Tibial nerve (tissue), 4 donors: ENCODE results near the gene ISL1. TPM values are rescaled to one million over a fixed set of nuclear protein-coding genes. Genes with fewer than 3 reads are reported as not detected.

Experiments
- DNase-seq, 2 donors: peaks; one replicate each; pipeline ENCODE4 v3.0.0-alpha.2; 2019; ENCODE audit warnings: low spot score in 2 of 2
- H3K27ac ChIP-seq, 4 donors: fragments of 200-600 bp; sonication (generic) in 3 of 4; one replicate each; pipeline ENCODE4 v1.5.1; 2017 to 2019; ENCODE audit warnings: mild to moderate bottlenecking in 1 of 4
- H3K27me3 ChIP-seq, 2 donors: fragments of 200-600 bp; sonication (generic) in 1 of 2; one replicate each; pipeline versions ENCODE4 v1.5.1 to v1.6.0; 2017 to 2019
- H3K36me3 ChIP-seq, 3 donors: fragments of 200-600 bp; sonication (generic); one replicate each; pipeline ENCODE4 v1.5.1; 2018 to 2019
- H3K4me1 ChIP-seq, 4 donors: fragments of 200-600 bp; sonication (generic) in 3 of 4; one replicate each; pipeline ENCODE4 v1.5.1; 2017 to 2019
- H3K4me3 ChIP-seq, 4 donors: fragments of 200-600 bp; sonication (generic) in 3 of 4; one replicate each; pipeline ENCODE4 v1.5.1; 2017 to 2019; ENCODE audit warnings: mild to moderate bottlenecking in 1 of 4, moderate library complexity in 1 of 4
- H3K9me3 ChIP-seq, 4 donors: fragments of 200-600 bp; sonication (generic) in 3 of 4; one replicate each; pipeline ENCODE4 v1.5.1; 2017 to 2019
- CTCF ChIP-seq, 5 experiments: fragments of 200-600 bp in 3 of 5; fragments of 450-650 bp in 2 of 5; sonication (generic) in 3 of 5; IDR thresholded peaks; one replicate each; pipeline ENCODE4 v1.5.1; 2016 to 2019; ENCODE audit warnings: antibody characterized with exemption in 5 of 5, mild to moderate bottlenecking in 3 of 5, moderate library complexity in 2 of 5
- EP300 ChIP-seq, 2 donors: sonication (generic); formaldehyde crosslinking; IDR thresholded peaks; one replicate each; pipeline ENCODE4 v1.6.1; 2017; ENCODE audit warnings: antibody characterized with exemption in 2 of 2, mild to moderate bottlenecking in 1 of 2
- POLR2A ChIP-seq, 2 donors: fragments of 450-650 bp; IDR thresholded peaks; one replicate each; pipeline ENCODE4 v1.6.1; 2017; ENCODE audit warnings: antibody characterized with exemption in 2 of 2, mild to moderate bottlenecking in 2 of 2, moderate library complexity in 2 of 2
- WGBS, 2 donors: methylation state at CpG; one replicate each; pipeline ENCODE4 v1.1.5; 2018; 5-methylcytosine and 5-hydroxymethylcytosine counted together
- total RNA-seq, 4 donors: library from RNA; depleted of rRNA; stranded (reverse); fragments of >200 nt; gene quantifications; one replicate each; pipeline ENCODE4 v1.1.0, GENCODE V29; 2016

ISL1 gene
- total RNA-seq, 4 donors from 2014 or later, result not detected

GRCh38 chr5:51378061-51378409 is 5.2 kb upstream of the ISL1 start:
- H3K27me3 ChIP-seq, result peaks cover 0 to 83% of the 10 kb centered on the region in 2 donors
- no peaks in the 10 kb centered on the region for H3K9me3 ChIP-seq
- no peak overlapping the region for H3K27ac ChIP-seq
- no peak for DNase-seq
- TF ChIP-seq POLR2A (IDR thresholded peaks at IDR 0.05) (no peak), CTCF (IDR thresholded peaks at IDR 0.05) (no peak), EP300 (IDR thresholded peaks at IDR 0.05) (no peak)
- WGBS, 2 donors, result 7 to 22% methylated on average over 12 of the region's 12 CpGs
- peaks cover 0 to 33% (median 13%) of the 10 kb centered on the region in 4 donors for H3K4me1 ChIP-seq
- H3K36me3 ChIP-seq, result no peaks in the 10 kb centered on the region
- no peak overlapping the region for H3K4me3 ChIP-seq

DNA sequence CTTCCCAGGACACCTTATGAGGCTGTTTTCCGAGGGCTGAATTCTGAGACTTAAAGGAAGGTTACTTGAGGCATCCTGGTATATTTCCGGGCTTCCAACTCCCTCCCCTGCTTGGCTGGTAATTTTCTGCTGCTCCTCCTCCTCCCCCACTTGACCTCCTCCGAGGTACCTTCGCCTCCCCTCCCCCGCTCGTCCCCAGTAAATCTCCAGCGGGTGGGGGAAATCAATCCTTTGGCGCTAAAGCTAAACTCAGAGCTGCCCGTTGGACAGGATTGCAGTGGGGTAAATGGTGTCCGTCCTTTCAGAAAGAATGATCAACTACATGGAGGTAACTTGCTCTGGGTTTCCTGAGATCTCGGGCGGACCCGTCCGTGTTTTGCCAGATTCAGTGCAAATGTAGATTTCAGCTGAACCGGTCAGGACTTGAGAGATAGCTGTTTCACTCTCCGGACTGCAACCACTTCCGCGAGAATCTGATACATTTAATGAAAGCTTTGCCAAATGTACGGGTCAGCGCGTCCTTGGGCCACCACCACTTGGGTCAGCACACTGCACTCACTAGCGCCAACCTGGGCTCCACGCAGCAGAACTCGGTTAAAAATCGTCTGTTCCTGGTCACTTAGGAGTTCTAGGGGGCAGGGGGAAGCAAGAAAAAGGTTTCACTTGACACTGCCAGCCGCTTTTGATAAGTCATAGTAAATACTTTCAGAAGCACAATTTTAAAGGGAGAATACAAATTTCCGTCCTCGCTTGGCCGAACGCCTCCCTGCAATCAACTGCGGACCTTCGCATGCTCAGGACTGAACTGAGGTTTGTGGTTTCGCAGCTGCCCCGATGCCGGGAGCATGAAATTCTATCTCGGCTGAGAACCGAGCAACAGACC is 4.6 kb upstream of the ISL1 start:
- no peak for DNase-seq
- Histone ChIP-seq H3K9me3 (no peaks in the 10 kb centered on the region), H3K36me3 (no peaks in the 10 kb centered on the region), H3K4me1 (peaks cover 0 to 39% (median 14%) of the 10 kb centered on the region in 4 donors), H3K4me3 (peak overlapping the region in 1 of 4 donors; percentile 18), H3K27me3 (peaks cover 0 to 90% of the 10 kb centered on the region in 2 donors), H3K27ac (no peak overlapping the region)
- WGBS, 2 donors, result 2 to 3% methylated on average over 37 of the region's 37 CpGs
- TF ChIP-seq POLR2A (IDR thresholded peaks at IDR 0.05), result no peak
- no peak for TF ChIP-seq CTCF (IDR thresholded peaks at IDR 0.05)
- TF ChIP-seq EP300 (IDR thresholded peaks at IDR 0.05), result no peak

DNA sequence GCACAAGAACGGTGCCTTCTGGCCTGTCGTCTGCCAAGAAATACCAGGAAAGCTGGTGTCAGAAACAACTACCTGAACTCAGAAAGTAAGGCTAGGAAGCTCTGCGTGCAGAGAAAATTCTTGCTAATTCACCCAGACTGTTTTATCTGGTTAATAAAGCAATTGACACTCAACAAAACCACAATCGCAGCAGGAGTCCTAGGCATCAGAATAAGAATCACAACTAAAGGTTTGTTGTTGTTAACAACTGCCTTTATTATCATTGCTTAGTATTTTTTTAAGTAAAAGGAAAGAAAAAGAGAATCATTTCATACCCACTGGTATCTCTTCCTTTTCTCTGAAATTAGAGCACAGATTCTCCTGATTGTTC is 3.9 kb upstream of the ISL1 start:
- no peak for TF ChIP-seq EP300 (IDR thresholded peaks at IDR 0.05)
- TF ChIP-seq POLR2A (IDR thresholded peaks at IDR 0.05), result no peak
- TF ChIP-seq CTCF (IDR thresholded peaks at IDR 0.05), result no peak
- no peaks in the 10 kb centered on the region for H3K9me3 ChIP-seq
- no peak for DNase-seq
- H3K4me3 ChIP-seq, result peak overlapping the region in 1 of 4 donors; percentile 18
- H3K4me1 ChIP-seq, result peaks cover 0 to 44% (median 14%) of the 10 kb centered on the region in 4 donors
- H3K27me3 ChIP-seq, result peaks cover 0 to 91% of the 10 kb centered on the region in 2 donors
- 6 to 11% methylated on average over 4 of the region's 4 CpGs for WGBS, 2 donors
- H3K27ac ChIP-seq, result no peak overlapping the region
- no peaks in the 10 kb centered on the region for H3K36me3 ChIP-seq

DNA sequence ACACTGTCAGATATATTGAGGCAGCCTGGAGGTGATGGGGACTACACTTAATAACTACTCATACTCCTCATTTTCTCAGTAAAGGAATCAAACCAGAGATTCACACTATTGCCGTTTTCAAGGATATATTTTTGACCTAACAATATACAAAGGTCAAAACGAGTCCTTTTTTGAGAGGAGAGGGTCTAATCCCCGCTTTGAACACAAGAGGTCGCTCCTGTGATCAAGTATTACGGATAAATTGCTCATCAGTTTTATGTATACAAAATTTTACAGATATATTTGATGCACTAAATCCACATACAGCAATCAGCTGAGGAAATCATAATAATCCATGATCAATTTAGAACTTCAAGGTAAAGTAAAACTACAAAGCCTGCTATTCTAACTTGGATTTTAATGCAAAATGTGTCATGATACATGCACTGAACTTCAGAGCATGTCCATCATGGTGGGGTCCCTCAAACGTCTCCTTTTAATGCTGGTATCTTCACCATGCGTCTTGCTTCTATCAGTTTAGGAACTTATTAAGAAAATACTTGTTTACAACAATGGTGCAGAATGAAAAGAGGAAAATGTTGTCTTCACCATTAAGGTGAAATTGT is 2.5 kb upstream of the ISL1 start:
- H3K27me3 ChIP-seq, result peaks cover 0 to 100% of the 10 kb centered on the region in 2 donors
- no peak for DNase-seq
- H3K27ac ChIP-seq, result no peak overlapping the region
- no peaks in the 10 kb centered on the region for H3K36me3 ChIP-seq
- TF ChIP-seq CTCF (IDR thresholded peaks at IDR 0.05), result peak in 1 of 5 experiments; percentile 25
- no peak for TF ChIP-seq POLR2A (IDR thresholded peaks at IDR 0.05)
- TF ChIP-seq EP300 (IDR thresholded peaks at IDR 0.05), result no peak
- H3K4me3 ChIP-seq, result no peak overlapping the region
- H3K4me1 ChIP-seq, result peaks cover 0 to 44% (median 14%) of the 10 kb centered on the region in 4 donors
- no peaks in the 10 kb centered on the region for H3K9me3 ChIP-seq
- WGBS, 2 donors, result 5 to 6% methylated on average over 7 of the region's 7 CpGs
